Head of caudate nucleus (tissue), 42 donors: Measurements from ENCODE around the gene SPZ1.
"Not testable (repeated sequence)": the region's sequence is repeated elsewhere in the genome, so short reads cannot be mapped to it uniquely, and the experiment has no call there.

ENCODE experiments used
- DNase-seq, 42 donors: peaks; one replicate each; pipeline versions ENCODE4 v3.0.0 to v3.0.0-alpha.2; 2020 to 2021; ENCODE audit warnings: mixed read lengths in 7 of 42
- intact Hi-C: fragments of 100-400 bp; cut with DNase I; formaldehyde crosslinking; loops from one replicate; pipeline ENCODE4 v1.15.0; 2022

Gene SPZ1

GRCh38 chr5:80324912-80325311 is 5.1 kb downstream of the SPZ1 start:
- intact Hi-C loops = no loop called here

GRCh38 chr5:80326468-80326867 is 6.7 kb downstream of the SPZ1 start:
- no peak for DNase-seq
- intact Hi-C loops = no loop called here

More at GRCh38 chr5:80324912-80325311, 5.1 kb downstream of the SPZ1 start:
- DNase-seq = no peak

DNA sequence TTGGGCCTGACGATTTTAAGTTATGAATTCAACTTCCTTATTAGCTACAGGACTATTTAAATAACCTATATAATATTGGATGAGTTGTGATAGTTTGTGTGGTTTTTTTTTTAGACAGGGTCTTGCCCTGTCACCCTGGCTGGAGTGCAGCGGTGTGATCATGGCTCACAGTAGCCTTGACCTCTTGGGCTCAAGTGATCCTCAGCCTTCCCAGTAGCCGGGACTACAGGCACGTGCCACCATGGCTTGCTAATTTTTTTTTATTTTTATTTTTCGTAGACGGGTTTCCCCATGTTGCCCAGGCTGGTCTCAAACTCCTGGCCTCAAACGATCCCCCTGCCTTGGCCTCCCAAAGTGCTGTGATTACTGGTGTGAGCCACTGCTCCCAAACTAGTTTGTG is 17.6 kb downstream of the SPZ1 start:
- intact Hi-C loops = no loop called here

GRCh38 chr5:80339116-80339515 is 19.3 kb downstream of the SPZ1 start:
- intact Hi-C loops = no loop called here

More for the DNA sequence above, 17.6 kb downstream of the SPZ1 start:
- no peak for DNase-seq

DNA sequence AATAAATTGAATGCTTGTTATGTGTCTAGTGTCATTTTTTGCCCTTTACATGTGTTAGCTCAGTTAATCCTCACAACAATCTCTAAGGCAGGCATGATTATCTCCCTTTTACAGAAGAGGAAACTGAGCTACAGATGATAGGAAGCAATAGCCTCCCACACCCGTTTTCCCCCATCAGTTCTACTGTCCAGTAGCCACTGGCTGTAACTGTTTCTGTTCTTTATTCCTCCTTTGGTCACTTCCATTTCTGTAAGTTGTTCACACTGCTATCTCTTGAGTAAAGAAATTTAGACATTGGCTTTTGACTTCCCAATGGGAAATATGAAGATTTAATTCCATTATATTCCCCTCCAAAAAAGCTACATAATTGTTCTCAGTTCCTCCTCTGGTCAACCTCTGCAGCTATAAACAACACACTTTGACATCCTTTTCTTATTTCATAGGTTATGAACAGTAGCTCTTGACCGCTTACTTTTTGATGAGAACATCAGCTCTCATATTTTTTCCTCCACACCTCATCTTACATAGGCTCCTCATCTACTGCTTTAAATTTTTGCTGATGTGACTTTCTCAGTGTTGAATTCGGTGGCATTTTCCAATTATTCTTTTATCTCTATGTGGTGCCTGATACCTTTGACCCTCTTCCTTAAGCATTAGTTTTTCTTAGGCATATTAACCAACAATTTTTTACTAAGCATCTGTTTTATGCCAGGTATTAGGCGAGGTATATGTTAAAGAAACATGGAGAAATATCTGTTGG is 21.4 kb downstream of the SPZ1 start:
- no peak for DNase-seq
- intact Hi-C loops = no loop called here

More at GRCh38 chr5:80339116-80339515, 19.3 kb downstream of the SPZ1 start:
- DNase-seq = no peak

GRCh38 chr5:80343067-80343466 is 23.3 kb downstream of the SPZ1 start:
- intact Hi-C loops = no loop called here
- DNase-seq = no peak

GRCh38 chr5:80346055-80346454 is 26.3 kb downstream of the SPZ1 start:
- DNase-seq = peak in 13 of 42 donors; percentile 3 to 61 (median 20)
- intact Hi-C loops = no loop called here

- no peak for DNase-seq
- intact Hi-C loops = no loop called here
These were observed 28.4 kb downstream of the SPZ1 start for GRCh38 chr5:80348171-80348570.

- intact Hi-C loops, DNase-seq: not testable (repeated sequence)
These were observed 31.2 kb downstream of the SPZ1 start for GRCh38 chr5:80351019-80351418.

DNA sequence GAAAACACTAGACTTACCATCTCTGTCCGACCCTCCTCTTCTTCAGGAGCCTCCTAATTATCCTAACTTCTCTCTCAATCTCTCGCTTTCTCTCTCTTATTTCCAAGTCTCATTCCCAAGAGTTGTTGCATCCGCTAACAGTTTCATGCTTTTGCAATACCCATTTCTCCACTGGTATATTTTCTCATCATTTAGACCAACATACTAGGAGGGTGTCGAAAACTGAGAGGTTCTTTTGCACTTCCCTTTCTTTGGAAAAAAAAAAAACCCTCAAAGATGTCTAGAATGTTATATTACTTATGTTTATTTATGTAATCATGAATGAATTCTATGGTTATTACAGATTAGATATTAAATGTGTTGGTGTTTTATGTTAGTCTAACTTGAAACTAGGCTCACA is 35.9 kb downstream of the SPZ1 start:
- intact Hi-C loops = no loop called here
- no peak for DNase-seq

DNA sequence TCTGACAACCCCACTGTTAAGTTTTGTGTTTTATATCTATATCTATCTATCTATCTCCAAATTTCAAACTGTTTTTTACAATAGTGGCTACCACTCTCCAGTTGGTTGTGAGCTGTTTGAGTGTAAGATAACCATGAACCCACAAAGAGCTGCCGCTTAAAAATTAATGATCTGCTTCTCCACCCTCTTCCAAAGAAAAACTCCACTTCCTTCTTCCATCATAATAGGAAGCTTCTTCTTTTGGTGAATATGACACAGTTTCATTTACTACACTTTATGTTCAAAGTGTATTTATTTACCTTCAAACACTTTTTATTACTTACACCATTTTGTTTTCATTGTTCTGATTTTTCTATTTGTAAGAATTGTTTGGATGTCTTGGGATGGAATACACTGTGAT is 37.9 kb downstream of the SPZ1 start:
- intact Hi-C loops = no loop called here
- no peak for DNase-seq

GRCh38 chr5:80360914-80361444 is 41.2 kb downstream of the SPZ1 start:
- DNase-seq = no peak
- intact Hi-C loops = no loop called here

DNA sequence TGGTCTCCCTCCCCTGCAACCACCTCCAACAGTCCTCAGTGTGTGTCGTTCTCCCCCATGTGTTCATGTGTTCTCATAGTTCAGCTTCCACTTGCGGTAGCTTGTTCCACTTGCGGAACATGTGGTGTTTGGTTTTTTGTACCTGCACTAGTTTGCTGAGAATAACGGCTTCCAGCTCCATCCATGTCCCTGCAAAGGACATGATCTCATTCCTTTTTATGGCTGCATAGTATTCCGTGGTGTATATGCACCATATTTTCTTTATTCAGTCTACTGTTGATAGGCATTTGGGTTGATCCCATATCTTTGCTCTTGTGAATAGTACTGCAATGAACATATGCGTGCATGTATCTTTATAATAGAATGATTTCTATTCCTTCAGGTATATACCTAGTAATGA is 45.1 kb downstream of the SPZ1 start:
- intact Hi-C loops = no loop called here

DNA sequence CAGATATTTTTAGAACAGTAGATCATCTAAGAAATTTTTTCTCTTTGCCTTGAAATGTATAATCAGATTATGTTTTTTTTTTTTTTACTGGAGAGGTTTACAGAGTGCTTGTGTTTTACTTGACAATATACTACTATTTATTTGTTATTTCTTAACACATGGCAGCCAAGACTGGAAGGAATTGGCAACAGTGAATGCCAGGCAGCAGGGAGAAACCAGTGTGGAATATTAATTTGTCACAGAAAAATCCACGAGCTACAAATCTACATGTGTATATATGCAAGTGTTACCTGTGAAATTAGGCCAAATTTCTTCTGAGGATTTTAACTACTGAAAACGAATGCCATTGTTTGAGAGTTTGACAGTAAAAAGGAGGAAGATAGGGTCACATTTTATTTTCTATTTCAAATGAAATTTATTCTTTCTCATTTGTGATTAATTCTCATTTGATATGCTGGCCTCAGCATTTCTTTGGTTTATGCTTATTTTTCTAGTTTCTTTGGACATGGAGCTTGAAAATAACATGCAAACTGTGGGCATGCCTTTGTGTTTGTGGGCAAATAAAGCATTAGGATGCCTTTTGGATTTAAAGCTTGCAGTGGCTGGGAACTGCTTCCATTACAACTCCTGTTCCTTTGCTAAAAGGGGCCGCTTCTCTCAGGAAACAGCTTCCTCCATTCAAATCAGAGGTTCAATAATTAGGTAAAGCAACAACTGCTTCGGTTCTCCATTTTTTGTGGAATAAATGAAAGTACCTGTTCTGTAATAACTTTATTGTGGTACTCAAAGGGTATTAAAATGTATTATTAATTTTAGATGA is 49.1 kb downstream of the SPZ1 start:
- DNase-seq = peak in 4 of 42 donors; percentile 6 to 38 (median 25)
- intact Hi-C loops = no loop called here

More for the DNA sequence above, 45.1 kb downstream of the SPZ1 start:
- DNase-seq = no peak

GRCh38 chr5:80369521-80369920 is 49.7 kb downstream of the SPZ1 start:
- intact Hi-C loops = no loop called here
- DNase-seq = peak in 12 of 42 donors; percentile 11 to 66 (median 18)

GRCh38 chr5:80370390-80370789 is 50.6 kb downstream of the SPZ1 start:
- intact Hi-C loops = loop anchor here (5.0 kb wide), 1 partner anchor 37 kb away; the partner anchor contains the start of gene ZFYVE16
- peak in 4 of 42 donors; percentile 9 to 30 (median 14) for DNase-seq
